Muscle layer of colon (tissue), 2 donors: ENCODE measurements around the gene GABBR1.
A peak's percentile ranks its signal among the peaks of the same experiment; 100 is the strongest.

Source experiments
- H3K27ac ChIP-seq: one replicate; pipeline ENCODE4 v1.7.0; 2013; ENCODE audit warnings: low read depth, mild to moderate bottlenecking, low read length, moderate library complexity
- H3K27me3 ChIP-seq, 2 donors: one replicate each; pipeline ENCODE4 v1.7.0; 2013; ENCODE audit warnings: low read length in 2 of 2, mild to moderate bottlenecking in 2 of 2; ENCODE audit not compliant: insufficient read depth in 2 of 2, control insufficient read depth in 1 of 2
- H3K36me3 ChIP-seq: one replicate; pipeline ENCODE4 v1.7.0; 2013; ENCODE audit warnings: mild to moderate bottlenecking, low read length; ENCODE audit not compliant: insufficient read depth
- H3K4me1 ChIP-seq: one replicate; pipeline ENCODE4 v1.7.0; 2013; ENCODE audit warnings: mild to moderate bottlenecking, low read length; ENCODE audit not compliant: insufficient read depth
- H3K4me3 ChIP-seq, 2 donors: one replicate each; pipeline ENCODE4 v1.7.0; 2013; ENCODE audit warnings: low read length in 2 of 2, low read depth in 1 of 2, mild to moderate bottlenecking in 1 of 2, moderate library complexity in 1 of 2
- H3K9ac ChIP-seq: one replicate; pipeline ENCODE4 v1.7.0; 2013; ENCODE audit warnings: low read length
- H3K9me3 ChIP-seq: one replicate; pipeline ENCODE4 v1.7.0; 2013; ENCODE audit warnings: mild to moderate bottlenecking, low read length
- donor health status: abdominal sarcoma.
- donor health status: Adenocarcinoma of cecum.

Gene GABBR1

GRCh38 chr6:29628419-29629281, 4.3 kb downstream of the GABBR1 start:
- Histone ChIP-seq H3K4me1 (peaks cover 18% of the 10 kb centered on the region), H3K9ac (peak overlapping the region; percentile 58), H3K4me3 (peak overlapping the region; percentile 65 to 84), H3K27ac (no peak overlapping the region), H3K9me3 (no peaks in the 10 kb centered on the region), H3K27me3 (no peaks in the 10 kb centered on the region), H3K36me3 (peaks cover 6% of the 10 kb centered on the region)

DNA sequence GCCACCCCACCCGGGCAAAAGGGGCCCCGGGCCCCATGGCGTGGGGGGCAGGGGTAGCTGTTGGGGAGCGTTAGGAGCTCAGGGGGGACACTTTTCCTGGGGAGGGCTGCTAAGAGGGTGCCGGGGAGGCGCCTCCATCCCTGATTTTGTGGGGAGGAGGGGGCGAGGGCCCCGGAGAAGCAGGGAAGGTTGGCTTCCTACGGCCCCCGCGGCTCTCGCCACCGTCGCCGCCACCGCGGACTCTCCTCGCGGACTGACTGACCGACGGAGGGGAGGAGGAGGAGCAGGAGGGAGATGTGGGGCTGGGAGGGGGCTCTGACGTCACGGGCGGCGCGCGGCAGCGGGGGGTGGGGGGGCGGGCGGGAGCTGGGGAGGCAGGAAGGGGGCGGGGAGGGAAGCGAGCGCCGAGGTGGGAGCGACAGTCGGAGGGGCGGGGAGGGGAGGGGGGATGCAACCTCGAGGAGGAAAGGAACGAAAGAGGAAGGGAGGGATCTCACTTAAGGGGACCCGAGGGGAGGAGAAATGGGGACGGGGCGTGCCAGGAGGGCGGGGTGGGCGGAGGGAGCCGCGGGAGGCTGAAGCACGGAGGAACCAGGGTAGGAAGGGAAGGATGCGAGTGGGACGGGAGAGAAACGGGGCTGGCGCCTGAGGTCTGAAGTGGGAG, 5.1 kb downstream of the GABBR1 start:
- H3K4me1 ChIP-seq: peaks cover 15% of the 10 kb centered on the region
- H3K9ac ChIP-seq: peak overlapping the region; percentile 58
- peak overlapping the region; percentile 63 for H3K27ac ChIP-seq
- H3K27me3 ChIP-seq: no peaks in the 10 kb centered on the region
- no peaks in the 10 kb centered on the region for H3K9me3 ChIP-seq
- peak overlapping the region; percentile 65 to 84 for H3K4me3 ChIP-seq
- peaks cover 11% of the 10 kb centered on the region for H3K36me3 ChIP-seq

- Histone ChIP-seq H3K27ac (peak overlapping the region; percentile 63), H3K9ac (peak overlapping the region; percentile 44), H3K9me3 (no peaks in the 10 kb centered on the region), H3K27me3 (no peaks in the 10 kb centered on the region), H3K36me3 (peaks cover 11% of the 10 kb centered on the region), H3K4me1 (peaks cover 15% of the 10 kb centered on the region), H3K4me3 (peak overlapping the region; percentile 59 to 61)
Measured at GRCh38 chr6:29626948-29627754, 5.8 kb downstream of the GABBR1 start.

DNA sequence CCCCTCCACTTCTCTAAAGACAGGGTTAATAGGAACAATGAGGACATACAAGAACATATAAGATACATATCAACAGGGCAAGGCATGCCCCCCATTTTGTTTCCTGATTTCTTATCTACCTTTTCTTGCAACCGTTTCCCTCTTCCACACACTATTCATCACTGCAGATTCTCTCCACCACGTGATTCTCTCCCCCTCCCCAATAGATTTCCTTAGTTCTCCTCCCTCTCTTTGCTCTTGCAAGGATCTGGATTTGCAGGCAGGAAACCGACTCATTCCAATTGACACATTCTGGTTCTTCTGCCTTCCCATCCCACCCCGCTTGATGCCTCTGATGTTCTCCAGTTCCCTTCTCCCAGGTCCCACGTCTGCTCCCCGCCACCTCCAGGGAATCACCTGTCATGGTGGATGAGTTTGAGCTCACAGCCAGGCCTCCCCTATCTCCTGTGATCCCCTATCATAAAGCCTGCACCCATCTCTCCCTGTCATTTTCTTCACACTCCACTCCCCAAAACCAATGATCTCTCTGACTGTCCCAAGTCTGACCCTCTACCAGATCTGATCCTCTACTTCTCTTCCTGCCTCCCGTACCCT, 7.5 kb downstream of the GABBR1 start:
- H3K4me3 ChIP-seq: no peak overlapping the region
- peaks cover 24% of the 10 kb centered on the region for H3K36me3 ChIP-seq
- H3K9me3 ChIP-seq: no peaks in the 10 kb centered on the region
- H3K27me3 ChIP-seq: no peaks in the 10 kb centered on the region
- no peak overlapping the region for H3K27ac ChIP-seq
- peaks cover 7% of the 10 kb centered on the region for H3K4me1 ChIP-seq
- no peak overlapping the region for H3K9ac ChIP-seq

- no peak overlapping the region for H3K4me3 ChIP-seq
- H3K4me1 ChIP-seq: peaks cover 7% of the 10 kb centered on the region
- no peak overlapping the region for H3K9ac ChIP-seq
- no peak overlapping the region for H3K27ac ChIP-seq
- no peaks in the 10 kb centered on the region for H3K27me3 ChIP-seq
- H3K36me3 ChIP-seq: peaks cover 28% of the 10 kb centered on the region
- H3K9me3 ChIP-seq: no peaks in the 10 kb centered on the region
Measured at GRCh38 chr6:29624520-29624961, 8.4 kb downstream of the GABBR1 start.

GRCh38 chr6:29620630-29621029, 12.4 kb downstream of the GABBR1 start:
- Histone ChIP-seq H3K4me1 (no peaks in the 10 kb centered on the region), H3K9ac (no peak overlapping the region), H3K4me3 (no peak overlapping the region), H3K9me3 (no peaks in the 10 kb centered on the region), H3K27ac (no peak overlapping the region), H3K27me3 (no peaks in the 10 kb centered on the region), H3K36me3 (peaks cover 42% of the 10 kb centered on the region)

DNA sequence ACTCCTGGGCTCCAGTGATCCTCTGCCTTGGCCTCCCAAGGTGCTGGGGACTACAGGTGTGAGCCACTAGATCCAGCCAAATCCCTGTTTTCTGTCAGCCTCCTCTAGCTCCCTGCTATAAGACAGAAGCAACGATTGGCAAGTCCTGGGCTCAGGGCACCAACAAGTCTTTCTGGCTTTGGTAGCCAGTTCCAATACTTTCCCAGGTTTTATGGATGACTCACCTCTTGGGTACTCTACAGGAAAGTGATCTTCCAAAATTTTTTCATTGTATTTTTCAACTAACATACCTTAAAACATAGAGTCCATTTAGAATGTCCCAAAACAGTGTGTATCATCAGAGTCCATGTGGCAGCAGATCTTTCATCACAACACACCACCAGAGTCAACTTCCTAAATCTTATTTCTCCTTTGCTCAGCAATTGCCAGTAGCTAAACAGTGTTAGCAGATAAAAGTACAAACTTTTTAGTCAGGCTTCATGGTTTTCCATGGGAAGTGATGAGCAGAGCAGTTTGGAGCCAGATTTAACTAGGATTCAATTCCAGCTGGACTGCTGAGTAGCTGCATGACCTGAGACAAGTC, 13.3 kb downstream of the GABBR1 start:
- H3K36me3 ChIP-seq: peaks cover 43% of the 10 kb centered on the region
- H3K9ac ChIP-seq: no peak overlapping the region

GRCh38 chr6:29617782-29618554, 15.0 kb downstream of the GABBR1 start:
- Histone ChIP-seq H3K27ac (no peak overlapping the region), H3K4me3 (no peak overlapping the region), H3K27me3 (no peaks in the 10 kb centered on the region), H3K9ac (no peak overlapping the region), H3K9me3 (no peaks in the 10 kb centered on the region), H3K4me1 (no peaks in the 10 kb centered on the region), H3K36me3 (peaks cover 47% of the 10 kb centered on the region)

More for the DNA sequence above, 13.3 kb downstream of the GABBR1 start:
- no peaks in the 10 kb centered on the region for H3K9me3 ChIP-seq
- no peaks in the 10 kb centered on the region for H3K4me1 ChIP-seq
- H3K4me3 ChIP-seq: no peak overlapping the region
- no peaks in the 10 kb centered on the region for H3K27me3 ChIP-seq
- H3K27ac ChIP-seq: no peak overlapping the region

GRCh38 chr6:29611426-29611825, 21.6 kb downstream of the GABBR1 start:
- no peak overlapping the region for H3K4me3 ChIP-seq

GRCh38 chr6:29610540-29610939, 22.4 kb downstream of the GABBR1 start:
- Histone ChIP-seq H3K9me3 (no peaks in the 10 kb centered on the region), H3K36me3 (peaks cover 80% of the 10 kb centered on the region), H3K27me3 (no peaks in the 10 kb centered on the region), H3K9ac (no peak overlapping the region), H3K27ac (no peak overlapping the region), H3K4me1 (no peaks in the 10 kb centered on the region), H3K4me3 (no peak overlapping the region)

More at GRCh38 chr6:29611426-29611825, 21.6 kb downstream of the GABBR1 start:
- Histone ChIP-seq H3K27me3 (no peaks in the 10 kb centered on the region), H3K9ac (no peak overlapping the region), H3K36me3 (peaks cover 71% of the 10 kb centered on the region), H3K27ac (no peak overlapping the region), H3K4me1 (no peaks in the 10 kb centered on the region), H3K9me3 (no peaks in the 10 kb centered on the region)
